ENCODE measurements around the gene ATXN7L1. TPM values are rescaled to one million over a fixed set of nuclear protein-coding genes. Genes with fewer than 3 reads are reported as not detected.
"Not testable (repeated sequence)": the region's sequence is repeated elsewhere in the genome, so short reads cannot be mapped to it uniquely, and the experiment has no call there.

ATXN7L1 gene
- total RNA-seq, 1 donor from 2014 or later: 8.8 TPM

DNA sequence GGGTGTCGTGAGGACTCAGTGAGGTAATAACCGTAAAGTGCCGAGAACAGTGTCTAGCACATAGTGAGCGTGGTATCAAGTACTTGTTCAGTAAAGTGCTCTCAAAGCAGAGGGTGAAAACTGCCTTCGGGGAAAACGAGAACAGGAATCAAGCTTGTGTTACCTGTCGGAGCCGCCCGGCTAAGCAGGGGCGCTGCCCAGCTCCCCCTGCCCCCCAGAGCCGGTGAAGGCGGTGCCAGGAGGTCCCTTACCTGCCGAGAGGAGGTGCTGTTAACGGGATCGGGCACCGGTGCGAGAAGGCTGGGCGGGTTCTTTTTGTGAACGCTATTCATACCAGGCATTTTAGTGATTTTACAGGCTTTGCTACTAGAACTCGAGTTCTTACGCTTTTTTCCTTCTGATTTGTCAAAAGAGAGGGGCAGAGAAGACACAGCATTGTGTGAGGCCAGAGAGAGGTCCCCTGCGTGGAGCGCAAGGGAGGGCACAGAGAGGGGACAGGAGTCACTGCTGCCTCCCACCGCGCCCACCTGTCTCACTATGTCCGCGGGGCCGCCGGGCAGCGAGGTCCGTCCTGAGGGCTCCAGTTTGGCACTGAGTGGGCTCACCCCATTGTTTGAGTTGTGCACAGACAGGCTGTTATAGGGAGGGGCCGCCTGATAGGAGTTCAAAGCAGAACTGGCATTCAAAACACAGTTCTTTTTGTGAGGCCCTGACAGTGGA, 262.6 kb downstream of the ATXN7L1 start:
- no peak for DNase-seq

GRCh38 chr7:105612806-105613205, 263.6 kb downstream of the ATXN7L1 start:
- no peak for DNase-seq

DNA sequence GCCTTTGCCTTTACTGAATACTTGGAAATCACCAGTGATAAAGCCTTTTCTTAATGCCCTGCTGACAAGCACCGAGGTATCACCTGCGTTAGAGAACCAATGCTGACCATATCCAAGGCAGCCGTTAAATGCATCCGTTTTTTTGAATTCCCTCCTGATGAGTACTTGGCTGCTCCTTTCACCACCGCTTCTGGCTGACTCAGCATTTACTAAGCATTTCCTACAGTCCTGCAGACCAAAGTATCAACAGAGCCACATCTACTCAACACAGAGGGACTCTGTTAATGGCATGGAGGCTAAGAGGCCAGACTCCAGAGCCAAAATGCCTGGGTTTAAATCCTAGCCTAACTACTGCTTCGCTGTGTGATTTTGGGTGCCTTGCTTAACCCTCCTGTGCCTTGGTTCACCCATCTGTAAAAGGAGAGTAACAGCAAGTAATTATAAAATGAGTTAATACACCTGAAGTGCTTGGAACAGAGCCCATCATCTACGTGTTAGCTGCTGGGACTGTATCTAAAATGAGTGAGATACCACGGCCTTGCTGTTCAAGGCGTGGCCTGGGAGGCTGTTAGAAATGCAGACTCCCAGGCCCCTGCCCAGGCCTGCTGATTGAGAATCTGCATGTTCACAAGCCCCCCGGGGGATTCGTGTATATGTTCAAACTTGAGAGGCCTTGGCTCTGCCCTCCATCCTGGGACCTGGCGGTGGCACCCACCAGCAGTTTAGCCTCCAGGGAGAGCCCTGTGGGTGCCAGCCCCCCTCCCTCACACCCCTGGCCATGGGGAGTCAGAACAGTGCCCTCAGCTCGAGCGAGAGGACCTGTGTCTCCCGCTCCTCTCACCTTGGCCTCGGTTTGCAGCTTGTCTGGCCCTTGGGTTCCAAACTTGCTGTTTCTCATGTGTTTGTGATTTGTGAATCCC, 264.3 kb downstream of the ATXN7L1 start:
- no peak for DNase-seq

GRCh38 chr7:105610165-105610930, 266.1 kb downstream of the ATXN7L1 start:
- DNase-seq: no peak

GRCh38 chr7:105602325-105603305, 273.8 kb downstream of the ATXN7L1 start:
- no peak for DNase-seq

- DNase-seq: no peak
These were observed 275.5 kb downstream of the ATXN7L1 start for GRCh38 chr7:105600720-105601550.

DNA sequence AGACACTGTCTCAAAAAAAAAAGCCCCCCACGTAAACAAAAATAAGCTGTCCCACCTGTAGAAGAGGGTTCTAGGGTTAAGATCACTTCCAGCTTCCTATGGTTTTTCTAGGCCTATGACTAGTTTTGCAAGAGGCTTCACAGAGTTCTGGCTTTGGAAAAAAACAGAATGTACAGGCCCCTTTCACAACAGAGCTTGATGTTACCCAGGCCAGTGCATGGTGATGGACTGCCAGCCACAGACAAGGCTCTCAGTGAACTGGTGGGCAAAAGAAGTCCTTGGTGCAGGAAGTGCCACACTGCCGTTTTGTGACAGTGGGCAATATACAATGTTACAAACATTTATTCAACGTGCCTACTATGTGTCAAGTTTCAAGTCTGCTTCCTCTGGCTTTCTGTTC, 276.8 kb downstream of the ATXN7L1 start:
- DNase-seq: no peak

GRCh38 chr7:105599080-105599479, 277.3 kb downstream of the ATXN7L1 start:
- DNase-seq: not testable (repeated sequence)

- no peak for DNase-seq
These were observed 279.5 kb downstream of the ATXN7L1 start for GRCh38 chr7:105596866-105597265.

GRCh38 chr7:105594034-105594433, 282.4 kb downstream of the ATXN7L1 start:
- no peak for DNase-seq

- DNase-seq: peak; percentile 42
These were observed 284.9 kb downstream of the ATXN7L1 start for GRCh38 chr7:105591522-105591921.

DNA sequence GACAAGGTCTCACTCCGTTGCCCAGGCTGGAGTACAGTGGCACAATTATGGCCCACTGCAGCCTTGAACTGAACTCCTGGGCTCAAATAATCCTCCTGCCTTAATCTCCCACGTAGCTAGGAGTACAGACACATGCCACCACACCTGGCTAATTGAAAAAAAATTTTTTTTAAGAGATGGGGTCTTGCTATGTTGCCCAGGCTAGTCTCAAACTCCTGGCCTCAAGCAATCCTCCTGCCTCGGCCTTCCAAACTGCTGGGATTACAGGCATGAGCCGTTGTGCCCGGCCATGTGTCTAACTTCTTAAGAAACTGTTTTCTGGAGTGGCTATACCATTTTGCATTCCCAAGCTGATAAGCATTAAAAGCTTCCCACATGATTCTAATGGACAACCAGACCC, 285.6 kb downstream of the ATXN7L1 start:
- no peak for DNase-seq

DNA sequence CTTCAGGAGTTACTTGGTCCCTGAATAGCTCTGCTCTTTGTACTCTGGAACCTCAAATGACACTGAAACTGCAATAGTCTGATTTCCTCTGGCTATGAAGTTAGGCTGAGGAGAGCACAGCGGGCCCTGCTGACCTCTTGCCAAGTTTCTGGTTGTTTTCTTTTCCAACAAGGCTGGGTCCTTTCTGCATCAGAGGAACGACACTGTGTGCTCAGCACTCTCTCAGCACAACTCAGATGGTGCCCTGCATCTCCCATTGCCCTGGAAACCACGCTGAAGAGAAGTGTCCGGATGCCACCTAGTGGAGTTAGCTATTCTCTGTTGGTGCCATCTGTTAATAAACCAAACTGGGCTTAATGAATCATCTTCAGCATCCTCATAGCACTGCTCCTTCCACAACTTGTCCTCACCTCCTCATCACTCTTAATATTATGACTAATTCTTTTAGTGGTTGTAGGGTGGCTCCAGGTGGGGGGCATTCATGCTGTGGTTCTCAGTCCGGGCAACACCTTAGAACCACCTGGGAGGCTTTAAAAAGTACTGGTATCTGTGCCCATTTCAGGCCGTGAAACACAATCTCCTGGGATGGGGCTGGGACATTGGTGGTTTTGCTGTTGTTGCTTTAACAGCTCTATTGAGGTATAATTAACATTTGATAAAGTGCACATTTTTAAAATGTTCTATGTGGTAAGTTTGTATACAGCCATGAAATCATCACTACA, 286.9 kb downstream of the ATXN7L1 start:
- DNase-seq: peak; percentile 88

GRCh38 chr7:105587909-105588635, 288.3 kb downstream of the ATXN7L1 start:
- no peak for DNase-seq

DNA sequence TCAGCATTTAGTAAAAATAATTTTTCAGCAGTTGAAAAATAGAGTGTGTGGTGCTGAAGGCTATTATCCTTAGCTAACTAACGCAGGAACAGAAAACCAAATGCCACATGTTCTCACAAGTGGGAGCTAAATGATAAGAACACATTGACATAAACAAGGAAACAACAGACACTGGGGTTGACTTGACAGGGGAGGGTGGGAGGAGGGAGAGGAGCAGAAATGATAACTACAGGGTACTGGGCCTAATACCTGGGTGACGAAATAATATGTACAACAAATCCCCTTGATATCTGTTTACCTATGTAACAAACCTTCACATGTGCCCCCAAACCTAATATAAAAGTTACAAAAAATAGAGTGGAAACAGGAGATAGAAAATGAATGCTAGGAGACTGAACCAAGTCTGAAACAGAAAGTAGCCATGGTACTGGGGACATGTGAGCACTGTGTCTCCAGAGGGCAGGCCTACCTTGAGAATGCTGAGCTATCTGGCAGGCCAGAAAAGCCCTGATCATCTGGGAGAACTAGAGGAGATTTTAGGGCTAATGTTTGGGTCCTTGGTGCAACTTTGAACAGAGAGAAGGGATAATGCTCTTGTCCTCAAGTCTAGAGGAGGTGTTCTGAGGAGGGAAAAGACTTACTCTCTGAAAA, 290.4 kb downstream of the ATXN7L1 start:
- no peak for DNase-seq

- no peak for DNase-seq
These were observed 292.2 kb downstream of the ATXN7L1 start for GRCh38 chr7:105584165-105584564.

DNA sequence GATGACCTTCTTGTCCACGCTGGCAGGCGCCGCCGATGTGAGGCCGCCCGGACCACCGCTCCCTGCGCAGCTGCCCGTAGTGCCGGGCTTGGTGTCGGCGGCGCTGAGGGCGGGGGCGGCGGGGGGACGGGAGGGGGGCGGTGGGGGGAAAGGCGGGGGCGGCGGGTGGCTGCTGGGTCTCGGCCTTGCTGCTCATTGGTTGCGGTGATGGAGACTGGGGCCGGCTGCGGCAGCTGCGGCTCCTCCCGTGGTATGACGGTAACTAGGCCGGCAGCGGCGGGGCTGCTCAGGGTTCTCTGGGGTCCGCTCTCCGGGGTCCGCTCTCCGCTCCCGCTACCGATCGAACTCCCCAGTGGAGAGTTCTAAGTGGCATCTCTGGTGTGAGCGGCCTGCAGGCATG, 293.3 kb downstream of the ATXN7L1 start:
- DNase-seq: no peak

DNA sequence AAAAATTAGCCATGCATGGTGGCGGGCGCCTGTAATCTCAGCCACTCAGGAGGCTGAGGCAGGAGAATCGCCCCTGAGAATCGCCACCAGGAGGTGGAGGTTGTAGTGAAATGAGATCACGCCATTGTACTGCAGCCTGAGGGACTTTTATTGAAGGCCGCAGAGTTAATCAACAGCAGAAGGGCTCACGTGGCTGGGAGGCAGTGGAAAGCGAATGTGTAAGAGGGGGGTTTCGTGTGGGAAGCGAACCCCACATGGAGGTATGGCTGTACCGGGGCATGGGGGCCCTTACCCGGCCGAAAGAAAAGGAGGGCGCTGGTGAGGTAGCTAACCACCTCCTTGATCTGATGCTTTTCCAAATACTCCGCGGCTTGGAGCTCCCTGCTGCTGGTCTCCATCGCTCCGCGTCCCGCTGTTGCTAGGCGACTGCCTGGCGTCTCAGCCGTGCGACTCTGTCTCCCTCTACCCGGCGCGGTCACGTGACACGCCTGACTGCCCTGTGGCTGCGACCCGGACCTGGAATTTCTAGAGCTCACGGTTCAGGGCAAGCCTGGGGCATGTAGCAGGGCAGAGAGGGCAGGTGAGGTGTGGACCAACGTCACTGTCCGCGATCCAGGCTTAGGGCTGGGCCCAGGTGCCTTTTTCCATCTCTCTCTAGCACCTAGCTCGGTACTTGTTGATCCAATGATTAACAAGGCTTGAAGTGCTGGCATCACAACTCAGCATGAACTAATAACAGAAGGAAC, 295.2 kb downstream of the ATXN7L1 start, which contains the start of gene EFCAB10:
TSS of gene EFCAB10 (minus strand) at position 428 of the 746 bp plus-strand sequence. CDS start at position 398, 30 bp downstream.
- peak; percentile 68 for DNase-seq

Measured in dermis blood vessel endothelial cell (primary cell).